Right renal pelvis (tissue), 4 donors: ENCODE data around the gene TNC. TPM values are rescaled to one million over a fixed set of nuclear protein-coding genes. Genes with fewer than 3 reads are reported as not detected.

Source experiments
- DNase-seq, 4 donors: peaks; one replicate each; pipeline ENCODE4 v3.0.0-alpha.2; 2013; ENCODE audit warnings: low read depth in 4 of 4, low spot score in 3 of 4, missing footprints in 1 of 4
- polyA plus RNA-seq, 4 donors: library from polyadenylated mRNA; unstranded; fragments of 120-200 nt; gene quantifications; one replicate each; pipeline ENCODE4 v1.2.1, GENCODE V29; 2013; ENCODE audit not compliant: insufficient read length in 4 of 4

TNC gene
- polyA plus RNA-seq, 4 donors = 361 to 435 (median 401) TPM

- DNase-seq = peak in 1 of 4 donors; percentile 4
These were observed 102.8 kb downstream of the TNC start for GRCh38 chr9:115015018-115015635.

DNA sequence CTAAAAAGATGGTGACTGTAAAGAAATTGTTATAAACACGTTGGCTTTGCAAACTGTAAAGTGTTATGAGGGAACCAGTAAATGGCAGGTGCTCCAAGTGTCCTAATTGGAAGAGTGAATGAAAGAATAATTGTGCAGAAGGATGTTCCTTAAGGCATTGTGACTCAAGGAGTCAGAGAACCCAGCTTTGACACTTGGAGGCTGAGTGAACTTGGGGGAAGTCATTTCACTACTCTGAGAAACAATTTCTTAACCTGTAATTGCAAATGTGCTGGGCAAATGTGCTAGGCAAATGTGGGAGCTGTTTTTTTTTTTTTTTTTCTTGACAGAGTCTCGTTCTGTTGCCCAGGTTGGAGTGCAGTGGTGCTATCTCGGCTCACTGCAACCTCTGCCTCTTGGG lies 103.5 kb downstream of the TNC start:
- DNase-seq = no peak

DNA sequence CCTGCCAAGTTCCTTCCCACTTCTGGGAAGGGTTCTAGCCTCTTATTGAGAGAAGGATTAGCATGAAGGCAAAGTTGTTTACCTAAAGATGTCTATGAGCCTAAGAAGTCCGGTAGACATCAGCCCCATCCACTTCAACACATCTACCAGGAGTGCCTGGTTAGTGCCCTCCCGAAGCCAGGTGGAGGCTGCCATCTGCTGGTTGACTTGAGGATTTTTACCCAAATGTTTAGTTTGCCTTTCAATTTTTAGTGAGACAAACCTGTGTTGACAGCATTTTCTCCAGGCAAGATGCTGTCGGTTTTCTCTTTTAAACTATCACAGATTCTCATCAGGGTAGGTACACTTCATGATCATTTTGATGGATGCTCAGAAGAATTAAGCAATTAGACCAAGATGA lies 104.0 kb downstream of the TNC start:
- DNase-seq = peak; percentile 31 to 48 (median 40)

DNA sequence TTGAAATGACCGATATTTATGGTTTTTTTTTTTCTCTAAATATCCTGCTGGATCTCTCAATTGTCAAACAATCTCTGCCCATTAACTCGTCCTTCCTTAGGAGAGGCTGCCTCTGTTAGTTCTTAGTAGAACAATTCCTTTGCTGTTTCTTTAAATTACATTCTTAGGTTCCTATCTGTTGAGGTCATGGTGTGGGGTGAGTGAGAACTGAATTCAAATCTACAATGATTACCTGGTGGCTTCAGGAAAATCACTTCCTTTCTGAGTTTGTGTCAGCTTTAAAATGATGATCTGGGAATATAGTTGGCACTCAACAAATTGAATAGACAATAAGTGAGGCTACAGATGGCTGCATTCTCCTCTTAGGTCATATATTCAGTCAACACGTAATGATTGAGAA lies 105.5 kb downstream of the TNC start:
- DNase-seq = no peak

DNA sequence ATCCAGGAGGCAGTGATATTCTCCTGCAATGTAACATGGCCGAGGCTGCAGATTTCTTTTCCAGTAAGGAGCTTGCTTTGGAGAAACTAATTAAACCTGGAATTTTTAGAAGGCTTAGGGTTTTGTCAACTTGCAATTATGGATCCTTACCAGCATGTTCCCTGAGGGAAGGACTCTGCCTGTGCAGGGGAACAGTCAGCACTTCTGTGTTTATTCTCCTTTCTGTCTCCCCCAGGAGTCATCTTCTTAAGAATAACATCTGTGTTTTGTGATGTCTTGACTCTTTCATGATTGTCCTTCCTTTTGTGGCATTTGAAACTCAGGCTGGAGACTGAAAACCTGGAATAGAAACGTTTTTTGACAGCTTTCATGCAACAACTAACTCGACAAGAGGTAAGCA lies 107.1 kb downstream of the TNC start:
- no peak for DNase-seq

DNA sequence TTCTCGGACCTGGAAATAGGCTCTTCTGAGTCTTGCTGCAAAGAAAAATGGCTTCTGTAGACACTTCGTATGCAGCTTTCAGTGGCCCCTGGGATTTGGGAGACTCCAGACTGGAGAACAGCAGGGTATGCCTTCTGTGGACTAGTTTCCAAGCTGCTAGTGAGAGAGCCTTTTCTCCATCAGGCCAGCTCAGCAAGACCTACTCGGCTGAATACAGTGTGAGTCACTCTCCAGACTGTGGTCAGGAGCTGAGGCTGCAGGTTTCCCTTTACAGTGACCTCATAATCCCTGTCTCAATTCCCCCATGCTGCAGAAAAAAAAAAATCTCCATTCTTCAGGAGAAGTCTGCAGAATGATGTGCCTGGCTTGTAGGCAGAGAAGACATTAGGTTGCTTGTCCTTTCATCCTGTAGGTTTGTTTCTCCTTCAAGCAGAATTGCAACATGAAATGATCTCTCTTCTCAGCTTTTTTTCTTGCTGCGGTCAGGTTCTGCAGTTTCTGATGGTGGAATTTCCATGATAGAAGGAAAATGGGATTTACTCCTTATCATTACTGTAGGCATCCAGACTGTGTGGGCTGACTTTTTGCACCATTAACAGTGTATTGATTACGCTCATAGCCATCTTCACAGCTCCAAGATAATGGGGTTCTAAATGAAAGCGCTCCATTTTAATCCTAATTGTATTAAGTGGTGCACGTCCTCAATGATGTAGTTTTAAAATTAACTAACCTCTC lies 109.3 kb downstream of the TNC start:
- DNase-seq = no peak

GRCh38 chr9:115006660-115007059 lies 111.3 kb downstream of the TNC start:
- DNase-seq = no peak

- DNase-seq = no peak
These were observed 112.6 kb downstream of the TNC start for GRCh38 chr9:115005322-115005721.

DNA sequence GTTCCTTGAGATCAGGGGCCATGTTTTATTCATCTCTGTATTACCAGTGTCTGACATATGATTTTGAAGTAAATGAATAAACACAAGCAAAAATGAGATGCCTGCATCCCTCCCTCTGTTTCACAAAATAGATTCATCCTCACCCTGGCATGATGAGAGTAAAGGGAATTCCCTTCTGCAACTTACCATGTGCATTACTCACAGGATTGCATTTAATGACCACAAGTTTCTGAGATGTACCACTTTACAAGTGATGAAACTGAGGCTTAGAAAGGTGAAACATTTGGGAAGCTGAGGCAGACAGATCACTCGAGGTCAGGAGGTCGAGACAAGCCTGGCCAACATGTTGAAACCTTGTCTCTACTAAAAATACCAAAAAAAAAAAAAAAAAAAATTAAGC lies 113.4 kb downstream of the TNC start:
- DNase-seq = no peak

- DNase-seq = no peak
These were observed 115.4 kb downstream of the TNC start for GRCh38 chr9:115002371-115003120.

- DNase-seq = no peak
These were observed 117.7 kb downstream of the TNC start for GRCh38 chr9:115000217-115000639.

DNA sequence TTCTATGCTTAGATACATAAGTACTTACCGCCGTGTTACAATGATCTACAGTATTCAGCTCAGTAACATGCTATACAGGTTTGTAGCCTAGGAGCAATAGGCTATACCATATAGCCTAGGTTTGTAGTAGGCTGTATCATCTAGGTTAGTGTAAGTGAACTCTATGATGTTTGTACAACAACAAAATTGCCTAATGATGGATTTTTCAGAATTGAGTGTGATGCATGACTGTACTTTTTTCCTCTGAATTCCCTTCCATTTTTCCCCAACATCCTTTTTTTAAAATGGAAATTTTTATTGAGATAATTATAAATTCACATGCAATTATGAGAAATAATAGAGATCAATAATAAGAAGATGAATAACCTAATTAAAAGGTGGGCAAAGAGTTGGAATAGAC lies 119.6 kb downstream of the TNC start:
- DNase-seq = no peak

DNA sequence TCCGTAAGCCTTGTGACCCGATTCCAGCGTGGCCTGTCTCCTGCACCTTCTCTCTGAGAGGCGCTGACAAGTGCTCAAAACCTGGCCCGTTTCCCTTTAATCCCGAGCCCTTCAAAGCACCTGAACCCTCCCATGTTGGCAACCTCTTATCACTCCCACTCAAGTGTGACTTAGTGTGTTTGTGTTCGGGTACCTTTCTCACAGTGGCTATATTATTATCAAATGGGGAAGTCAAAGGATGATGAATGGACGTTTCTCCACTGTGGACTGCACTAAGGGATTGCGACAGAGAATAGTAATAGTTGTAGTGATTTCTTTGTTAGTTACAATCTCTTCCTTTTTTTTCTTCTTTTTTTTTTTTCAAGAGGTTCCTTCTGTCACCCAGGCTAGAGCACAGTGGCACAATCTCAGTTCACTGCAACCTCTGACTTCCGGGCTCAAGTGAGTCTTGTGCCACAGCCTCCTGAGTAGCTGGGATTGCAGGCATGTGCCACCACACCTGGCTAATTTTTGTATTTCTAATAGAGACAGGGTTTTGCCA lies 122.2 kb downstream of the TNC start:
- no peak for DNase-seq

DNA sequence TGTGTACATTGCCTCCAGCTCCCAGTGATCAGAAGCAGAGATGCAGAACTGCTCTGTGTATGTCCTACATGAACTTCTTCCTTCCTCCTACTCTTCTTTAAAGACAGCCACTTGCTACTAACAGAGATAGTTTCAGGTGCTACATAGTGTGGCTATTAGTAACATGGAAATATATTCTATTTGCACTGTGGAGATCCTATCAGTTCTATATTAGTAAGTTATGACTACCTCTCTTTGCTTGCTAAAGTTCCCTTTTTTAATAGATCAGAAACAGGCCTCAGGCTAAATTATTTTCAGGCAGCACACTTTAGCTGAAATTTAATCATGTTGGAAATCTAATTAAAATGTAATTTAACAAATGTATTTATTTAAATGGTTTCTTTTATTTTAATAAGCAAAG lies 123.2 kb downstream of the TNC start:
- no peak for DNase-seq

DNA sequence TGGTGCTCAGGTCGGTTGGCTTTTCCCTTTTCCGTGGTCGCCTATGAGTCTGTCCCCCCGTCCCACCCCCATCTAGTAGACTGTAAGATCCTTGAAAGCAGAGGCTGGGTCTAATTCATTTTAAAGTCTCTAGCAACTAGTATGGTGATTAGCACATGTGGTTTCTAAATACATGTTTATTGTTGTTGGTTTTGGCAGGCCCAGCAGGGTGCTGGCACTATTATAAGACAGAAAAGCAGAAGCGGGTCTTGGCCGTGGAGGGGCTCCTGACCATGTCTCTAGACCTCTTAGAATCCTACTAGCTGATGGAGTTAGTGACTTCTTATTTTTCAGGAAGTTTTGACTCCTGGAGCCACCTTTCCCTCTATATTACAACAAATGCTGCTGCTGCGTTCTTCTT lies 126.1 kb downstream of the TNC start:
- DNase-seq = no peak

- DNase-seq = no peak
These were observed 127.1 kb downstream of the TNC start for GRCh38 chr9:114990901-114991300.

DNA sequence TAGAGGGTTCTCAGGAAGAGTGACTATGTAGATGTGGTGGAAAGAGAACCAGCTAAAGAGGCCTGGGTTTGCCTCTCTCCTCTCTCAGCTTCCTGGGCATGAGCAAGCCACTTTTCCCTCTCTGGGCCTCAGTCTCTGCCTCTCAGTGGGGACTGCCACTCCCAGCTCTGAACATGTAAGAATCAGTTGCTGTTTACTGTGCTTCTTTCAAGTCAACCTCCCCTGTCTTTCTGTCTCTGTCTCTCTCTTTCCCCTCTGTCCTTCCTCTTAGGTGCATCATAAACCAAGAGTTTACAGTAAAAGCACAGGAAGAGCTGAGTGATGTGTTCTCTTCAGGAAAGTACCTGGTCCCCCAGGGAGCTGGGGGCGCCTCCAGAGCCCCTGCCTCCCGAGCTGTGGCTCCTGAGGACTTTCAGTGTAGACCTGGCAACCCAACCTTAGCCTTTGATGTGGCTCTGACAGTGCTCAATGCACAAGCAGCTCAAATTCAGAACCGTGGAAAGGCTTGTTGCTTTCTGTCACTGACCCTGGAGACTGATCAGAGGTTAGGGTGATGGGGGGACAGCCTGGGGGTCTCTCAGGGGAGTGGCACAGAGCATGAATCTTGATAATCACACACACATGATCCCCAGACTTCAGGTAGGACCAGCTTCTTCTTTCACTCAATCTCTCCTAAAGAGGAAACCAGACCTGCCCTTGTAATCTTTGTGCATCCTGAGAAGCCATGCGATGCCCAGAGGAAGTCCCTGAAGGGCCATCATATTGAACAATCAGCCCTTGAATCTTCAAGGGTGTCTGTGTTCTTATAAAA lies 128.2 kb downstream of the TNC start:
- no peak for DNase-seq

- no peak for DNase-seq
These were observed 128.9 kb downstream of the TNC start for GRCh38 chr9:114988962-114989599.

DNA sequence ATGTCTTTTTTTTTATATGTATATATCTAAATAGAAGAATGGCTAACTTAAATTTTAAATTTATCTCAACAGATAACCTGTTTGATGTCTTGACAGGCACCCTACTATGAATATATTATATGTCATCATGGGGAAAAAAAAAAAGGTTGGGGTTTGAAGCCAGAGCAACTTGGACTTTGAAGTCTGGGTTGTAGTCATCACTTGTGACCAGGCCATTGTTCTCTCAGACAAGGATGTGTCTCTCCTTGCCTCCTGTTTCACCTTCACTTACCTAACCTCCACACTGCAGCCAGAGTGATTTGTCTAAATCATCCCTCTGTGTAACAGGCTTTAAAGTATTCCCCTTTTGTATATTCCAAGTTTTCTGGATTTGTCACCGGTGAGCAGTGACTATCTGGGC lies 130.8 kb downstream of the TNC start:
- no peak for DNase-seq

DNA sequence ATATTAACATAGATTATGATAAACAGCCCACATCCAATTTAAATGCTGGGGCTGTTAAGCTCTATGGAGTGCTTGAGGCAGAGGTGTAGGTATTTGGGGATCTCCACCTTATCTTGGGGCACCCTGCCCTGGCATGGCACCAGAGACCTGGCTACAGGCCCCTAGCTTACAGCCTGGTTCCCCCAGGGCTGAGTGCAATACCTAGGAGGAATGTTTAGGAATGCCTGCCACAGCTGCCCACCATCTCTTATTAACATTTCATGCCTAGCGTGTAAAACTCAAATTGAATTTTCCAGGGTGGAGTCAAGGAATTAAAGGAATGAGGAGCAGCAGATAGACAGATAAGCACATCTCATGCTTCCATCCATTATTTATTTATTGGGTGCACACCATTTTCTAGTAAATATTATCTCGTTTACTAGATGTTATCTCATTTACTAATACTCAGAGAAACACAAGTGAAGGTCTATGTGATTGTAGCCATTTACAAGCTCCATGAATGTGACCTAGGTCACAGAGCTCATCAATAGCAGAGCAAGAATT lies 131.9 kb downstream of the TNC start:
- no peak for DNase-seq
